OCI-LY3 (cell line): ENCODE measurements around the gene NRROS.
"Not testable (repeated sequence)": the region's sequence is repeated elsewhere in the genome, so short reads cannot be mapped to it uniquely, and the experiment has no call there.

Experiments used
- H2AFZ ChIP-seq: fragments of 200-600, 300-600 bp; shearing (Covaris generic); 2 replicates; pipeline ENCODE4 v1.6.0; 2014; ENCODE audit warnings: antibody characterized with exemption, low read depth, low read length
- H3K27ac ChIP-seq: fragments of 200-600, 300-600 bp; sonication (generic); 2 replicates; pipeline ENCODE4 v1.5.1; 2014; ENCODE audit warnings: mild to moderate bottlenecking, low read length, moderate library complexity, mixed read lengths
- H3K27me3 ChIP-seq: fragments of 200-600, 300-600 bp; sonication (generic); 2 replicates; pipeline ENCODE4 v1.6.1; 2014; ENCODE audit warnings: low read depth, low read length, mixed read lengths
- H3K36me3 ChIP-seq: fragments of 200-600, 300-600 bp; sonication (generic); replicated peaks from 2 replicates; pipeline ENCODE3; 2014; ENCODE audit warnings: low read depth, low read length, mixed read lengths
- H3K4me1 ChIP-seq: fragments of 300-600, 200-600 bp; sonication (generic); 2 replicates; pipeline ENCODE4 v1.6.1; 2014; ENCODE audit warnings: low read length, mixed read lengths
- H3K4me2 ChIP-seq: fragments of 200-600, 300-600 bp; sonication (generic); 2 replicates; pipeline ENCODE4 v1.6.1; 2014; ENCODE audit warnings: low read length, mixed read lengths
- H3K4me3 ChIP-seq: fragments of 300-600, 200-600 bp; sonication (generic); 2 replicates; pipeline ENCODE4 v1.5.1; 2014; ENCODE audit warnings: antibody characterized with exemption, mild to moderate bottlenecking, low read length, moderate library complexity
- H3K79me2 ChIP-seq: fragments of 300-600, 200-600 bp; shearing (Covaris generic); 2 replicates; pipeline ENCODE4 v1.6.1; 2014; ENCODE audit warnings: mild to moderate bottlenecking, low read length, mixed read lengths
- H3K9ac ChIP-seq: fragments of 300-600, 200-600 bp; shearing (Covaris generic); 2 replicates; pipeline ENCODE4 v1.6.0; 2014; ENCODE audit warnings: mild to moderate bottlenecking, low read length, moderate library complexity
- H3K9me3 ChIP-seq: fragments of 200-600, 300-600 bp; shearing (Covaris generic); 2 replicates; pipeline ENCODE4 v1.6.1; 2014; ENCODE audit warnings: low read length, mixed read lengths; ENCODE audit not compliant: insufficient read depth
- H4K20me1 ChIP-seq: fragments of 200-600, 300-600 bp; sonication (generic); 2 replicates; pipeline ENCODE4 v1.6.1; 2016; ENCODE audit warnings: low read length, mixed read lengths; ENCODE audit not compliant: insufficient read depth
- CTCF ChIP-seq: fragments of 200-600, 300-600 bp; sonication (generic); IDR thresholded peaks from 2 replicates; pipeline ENCODE4 v1.5.1; 2014; ENCODE audit warnings: antibody characterized with exemption, low read length, low read depth
- EZH2phosphoT487 ChIP-seq: fragments of 200-600 bp; shearing (Covaris generic); IDR thresholded peaks from 2 replicates; pipeline ENCODE4 v1.6.1; 2018; ENCODE audit warnings: antibody characterized with exemption, mixed run types, low read depth

The NRROS gene

DNA sequence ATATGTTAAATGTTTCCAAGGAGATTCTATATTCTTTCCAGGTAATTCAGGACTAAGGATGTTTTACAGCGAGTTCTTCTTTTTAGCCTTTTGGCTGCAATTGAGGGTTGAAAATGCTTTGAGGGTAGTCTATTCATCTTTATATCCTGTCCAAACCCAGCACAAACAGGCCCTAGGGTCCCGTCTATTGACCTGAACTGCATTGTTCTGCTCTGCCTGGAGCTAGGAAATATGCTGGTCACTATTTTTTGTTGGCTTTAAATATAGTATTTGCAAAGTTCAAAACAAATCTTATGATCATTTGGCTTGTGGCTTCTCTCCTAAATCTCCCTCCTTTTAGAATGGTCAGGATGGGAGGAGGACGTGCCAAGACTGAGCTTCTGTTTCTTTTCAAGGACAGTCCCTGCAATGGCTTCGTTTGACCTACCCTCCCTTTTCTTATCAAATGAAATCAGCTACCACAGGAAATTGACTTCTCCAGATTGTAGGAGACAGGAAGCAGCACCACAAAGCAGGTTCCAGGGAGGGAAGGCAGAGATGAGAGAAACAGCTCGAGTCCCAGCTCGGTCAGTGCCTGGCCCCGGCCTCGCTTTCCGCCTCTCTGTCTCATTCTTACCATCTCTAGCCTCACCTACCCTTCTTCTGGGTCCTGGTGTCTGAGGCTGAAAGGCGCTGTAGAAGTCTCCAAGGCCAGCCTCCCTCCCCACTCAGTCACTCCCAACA is 27.6 kb upstream of the NRROS start:
- H3K4me2 ChIP-seq = no peak overlapping the region
- H4K20me1 ChIP-seq = no peaks in the 10 kb centered on the region
- no peaks in the 10 kb centered on the region for H3K79me2 ChIP-seq
- TF ChIP-seq EZH2phosphoT487 = no peak
- no peak for TF ChIP-seq CTCF
- H3K9ac ChIP-seq = no peak overlapping the region
- no peak overlapping the region for H3K27ac ChIP-seq
- H3K4me3 ChIP-seq = no peak overlapping the region
- H3K4me1 ChIP-seq = peaks cover 8% of the 10 kb centered on the region
- no peaks in the 10 kb centered on the region for H3K27me3 ChIP-seq
- no peaks in the 10 kb centered on the region for H3K36me3 ChIP-seq
- no peak overlapping the region for H2AFZ ChIP-seq
- no peaks in the 10 kb centered on the region for H3K9me3 ChIP-seq

- not testable (repeated sequence) for H2AFZ ChIP-seq, H3K9me3 ChIP-seq
Observed at GRCh38 chr3:196615234-196615633, 24.3 kb upstream of the NRROS start.

GRCh38 chr3:196617256-196617655 is 22.2 kb upstream of the NRROS start:
- Histone ChIP-seq H3K4me2 (peak overlapping the region; percentile 50), H3K36me3 (no peaks in the 10 kb centered on the region), H2AFZ (peak overlapping the region; percentile 51), H3K9ac (peak overlapping the region; percentile 41), H4K20me1 (no peaks in the 10 kb centered on the region), H3K27me3 (no peaks in the 10 kb centered on the region), H3K4me1 (peaks cover 10% of the 10 kb centered on the region), H3K27ac (no peak overlapping the region; the same call in 1 of the 2 replicates), H3K4me3 (no peak overlapping the region), H3K79me2 (no peaks in the 10 kb centered on the region), H3K9me3 (no peaks in the 10 kb centered on the region)
- TF ChIP-seq CTCF (no peak), EZH2phosphoT487 (no peak)

More at GRCh38 chr3:196615234-196615633, 24.3 kb upstream of the NRROS start:
- H3K4me1 ChIP-seq, H4K20me1 ChIP-seq, H3K4me2 ChIP-seq, H3K36me3 ChIP-seq, H3K9ac ChIP-seq, H3K4me3 ChIP-seq, H3K79me2 ChIP-seq, H3K27me3 ChIP-seq, H3K27ac ChIP-seq: not testable (repeated sequence)

DNA sequence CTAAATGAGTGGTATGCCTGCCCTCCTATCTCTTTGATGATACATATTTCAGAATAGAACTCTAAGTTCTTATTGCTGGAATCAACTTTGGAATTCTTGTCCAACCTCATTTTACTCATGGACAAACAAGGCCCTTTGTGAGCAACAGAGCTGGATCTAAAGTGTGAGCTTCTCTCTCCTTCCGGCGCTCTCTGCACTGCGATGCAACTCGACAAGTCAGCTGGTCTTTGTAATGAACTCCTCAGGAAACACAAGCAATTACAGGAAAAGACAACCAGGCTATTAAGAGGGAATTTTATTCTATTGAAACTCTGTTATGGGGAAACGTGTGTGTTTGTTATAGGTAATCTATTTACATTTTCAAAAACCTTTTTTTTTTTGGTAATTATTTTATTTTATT is 20.3 kb upstream of the NRROS start:
- no peaks in the 10 kb centered on the region for H3K36me3 ChIP-seq
- no peak overlapping the region for H2AFZ ChIP-seq
- no peaks in the 10 kb centered on the region for H4K20me1 ChIP-seq
- no peak overlapping the region for H3K27ac ChIP-seq
- H3K4me2 ChIP-seq = no peak overlapping the region
- no peak overlapping the region for H3K9ac ChIP-seq
- H3K4me3 ChIP-seq = no peak overlapping the region
- no peaks in the 10 kb centered on the region for H3K79me2 ChIP-seq
- H3K27me3 ChIP-seq = no peaks in the 10 kb centered on the region
- peaks cover 20% of the 10 kb centered on the region for H3K4me1 ChIP-seq
- TF ChIP-seq CTCF (no peak), EZH2phosphoT487 (no peak)
- H3K9me3 ChIP-seq = no peaks in the 10 kb centered on the region

GRCh38 chr3:196619627-196620026 is 19.9 kb upstream of the NRROS start:
- H3K4me2 ChIP-seq, H3K27me3 ChIP-seq, H3K9ac ChIP-seq, H3K36me3 ChIP-seq, H4K20me1 ChIP-seq, H3K9me3 ChIP-seq, H3K79me2 ChIP-seq, H3K27ac ChIP-seq, H3K4me3 ChIP-seq: not testable (repeated sequence)
- Histone ChIP-seq H2AFZ (peak overlapping the region; percentile 60; the same call in 1 of the 2 replicates), H3K4me1 (peaks cover 24% of the 10 kb centered on the region)
